ENCODE measurements around the gene CORO1C. TPM values are rescaled to one million over a fixed set of nuclear protein-coding genes. Genes with fewer than 3 reads are reported as not detected.

CORO1C gene
- total RNA-seq, 6 donors from 2014 or later = 154 to 297 (median 223) TPM

- Histone ChIP-seq H3K27ac (peak overlapping the region; percentile 70 to 87 (median 80)), H3K36me3 (peaks cover 0 to 33% (median 12%) of the 10 kb centered on the region in 4 donors), H3K4me1 (peaks cover 59 to 69% (median 64%) of the 10 kb centered on the region in 4 donors), H3K27me3 (no peaks in the 10 kb centered on the region), H3K9me3 (no peaks in the 10 kb centered on the region), H3K4me3 (no peak overlapping the region)
- TF ChIP-seq POLR2AphosphoS5 (IDR thresholded peaks at IDR 0.05) (peak; percentile 63 to 81), EP300 (IDR thresholded peaks at IDR 0.05) (peak in 2 of 4 donors; percentile 75 to 90), POLR2A (IDR thresholded peaks at IDR 0.05) (no peak)
- WGBS, 2 donors = 33 to 39% methylated on average over 16 to 18 of the region's 18 CpGs
- ATAC-seq (ENCODE audit: low FRiP score in 2 of 2) = peak; percentile 75 to 83
- peak in 1 of 2 donors; percentile 89 for DNase-seq
Observed at GRCh38 chr12:108643941-108644810, 87.1 kb downstream of the CORO1C start.

GRCh38 chr12:108642899-108643654 lies 88.2 kb downstream of the CORO1C start:
- H3K4me1 ChIP-seq = peaks cover 64 to 80% (median 69%) of the 10 kb centered on the region in 4 donors
- peak in 1 of 2 donors; percentile 4 for ATAC-seq (ENCODE audit: low FRiP score in 2 of 2)
- H3K27ac ChIP-seq = peak overlapping the region; percentile 70 to 87 (median 80)

GRCh38 chr12:108642269-108642870 lies 88.9 kb downstream of the CORO1C start:
- Histone ChIP-seq H3K27ac (peak overlapping the region; percentile 37 to 87 (median 54)), H3K4me1 (peaks cover 65 to 81% (median 69%) of the 10 kb centered on the region in 4 donors), H3K4me3 (no peak overlapping the region), H3K9me3 (no peaks in the 10 kb centered on the region), H3K36me3 (peaks cover 0 to 15% (median 0%) of the 10 kb centered on the region in 4 donors), H3K27me3 (no peaks in the 10 kb centered on the region)
- DNase-seq (no peak), ATAC-seq (ENCODE audit: low FRiP score in 2 of 2) (no peak)
- no peak for TF ChIP-seq CTCF (IDR thresholded peaks at IDR 0.05)
- TF ChIP-seq EP300 (IDR thresholded peaks at IDR 0.05) = no peak
- no peak for TF ChIP-seq POLR2AphosphoS5 (IDR thresholded peaks at IDR 0.05)
- TF ChIP-seq POLR2A (IDR thresholded peaks at IDR 0.05) = no peak
- WGBS, 2 donors = 86% methylated on average over 14 to 16 of the region's 16 CpGs

More at GRCh38 chr12:108642899-108643654, 88.2 kb downstream of the CORO1C start:
- Histone ChIP-seq H3K36me3 (peaks cover 0 to 22% (median 4%) of the 10 kb centered on the region in 4 donors), H3K27me3 (no peaks in the 10 kb centered on the region), H3K4me3 (no peak overlapping the region), H3K9me3 (no peaks in the 10 kb centered on the region)
- TF ChIP-seq POLR2A (IDR thresholded peaks at IDR 0.05) = no peak
- no peak for TF ChIP-seq EP300 (IDR thresholded peaks at IDR 0.05)
- TF ChIP-seq CTCF (IDR thresholded peaks at IDR 0.05) = no peak
- TF ChIP-seq POLR2AphosphoS5 (IDR thresholded peaks at IDR 0.05) = peak in 1 of 2 donors; percentile 9
- DNase-seq = no peak
- WGBS, 2 donors = 100% methylated on average over 1 of the region's 1 CpG

- DNase-seq (no peak), ATAC-seq (ENCODE audit: low FRiP score in 2 of 2) (no peak)
- Histone ChIP-seq H3K4me3 (no peak overlapping the region), H3K4me1 (peaks cover 61 to 79% (median 71%) of the 10 kb centered on the region in 4 donors), H3K27ac (peak overlapping the region; percentile 37 to 65 (median 54)), H3K9me3 (no peaks in the 10 kb centered on the region), H3K27me3 (no peaks in the 10 kb centered on the region), H3K36me3 (peaks cover 0 to 12% (median 0%) of the 10 kb centered on the region in 4 donors)
- WGBS, 2 donors = 49 to 50% methylated on average over 9 of the region's 9 CpGs
- TF ChIP-seq EP300 (IDR thresholded peaks at IDR 0.05) = no peak
Observed at GRCh38 chr12:108641446-108642268, 89.7 kb downstream of the CORO1C start.

GRCh38 chr12:108640802-108641445 lies 90.4 kb downstream of the CORO1C start:
- Histone ChIP-seq H3K4me3 (no peak overlapping the region), H3K9me3 (no peaks in the 10 kb centered on the region), H3K36me3 (peaks cover 0 to 8% (median 0%) of the 10 kb centered on the region in 4 donors), H3K27me3 (no peaks in the 10 kb centered on the region), H3K4me1 (peaks cover 60 to 78% (median 72%) of the 10 kb centered on the region in 4 donors), H3K27ac (peak overlapping the region in 3 of 4 donors; percentile 37 to 56 (median 53))
- 81 to 86% methylated on average over 10 of the region's 10 CpGs for WGBS, 2 donors
- no peak for DNase-seq
- TF ChIP-seq CTCF (IDR thresholded peaks at IDR 0.05) (no peak), POLR2A (IDR thresholded peaks at IDR 0.05) (no peak), EP300 (IDR thresholded peaks at IDR 0.05) (no peak), POLR2AphosphoS5 (IDR thresholded peaks at IDR 0.05) (no peak)
- ATAC-seq (ENCODE audit: low FRiP score in 2 of 2) = no peak
